ENCODE results near the gene RNLS. TPM values are rescaled to one million over a fixed set of nuclear protein-coding genes. Genes with fewer than 3 reads are reported as not detected.

RNLS gene
- total RNA-seq, 2 experiments from 2014 or later, result 2.5 to 3.3 TPM

DNA sequence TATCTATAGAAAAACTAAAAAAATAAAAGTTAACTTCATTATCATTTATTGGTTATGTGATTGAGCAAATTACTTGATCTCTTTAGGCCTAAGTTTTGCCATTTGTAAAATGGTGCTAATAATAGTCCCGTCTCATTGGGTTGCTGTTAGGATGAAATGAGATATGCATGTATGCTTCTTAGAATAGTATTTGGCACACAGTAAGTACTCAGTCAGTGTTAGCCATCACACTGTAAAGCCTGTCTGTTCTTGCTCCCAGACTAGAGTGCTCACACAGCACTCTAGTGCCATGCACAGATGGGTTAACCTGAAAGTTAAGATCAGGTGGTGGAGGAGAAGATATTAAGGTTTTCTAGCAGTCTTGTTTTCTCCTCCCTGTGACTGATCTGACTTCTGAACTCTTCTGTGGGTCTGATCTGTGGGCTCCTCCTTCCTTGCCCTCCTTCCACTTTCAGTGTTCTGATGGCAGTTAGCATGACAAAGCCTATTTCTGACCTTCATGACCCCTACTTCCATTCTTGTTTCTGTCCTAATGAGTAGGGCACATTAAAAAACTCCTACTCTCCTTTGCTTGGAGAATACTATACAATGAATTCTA is 167.5 kb downstream of the RNLS start:
- H3K27ac Mint-ChIP-seq, result no peak overlapping the region
- no peaks in the 10 kb centered on the region for H3K27me3 Mint-ChIP-seq (ENCODE audit: low read depth)
- H3K4me1 Mint-ChIP-seq (ENCODE audit: low read depth), result peaks cover 11% of the 10 kb centered on the region
- H3K36me3 Mint-ChIP-seq (ENCODE audit: low read depth), result no peaks in the 10 kb centered on the region
- ChIA-PET POLR2A (no interaction called here), CTCF (no interaction called here)
- DNase-seq (no peak), ATAC-seq (no peak)
- H3K9me3 Mint-ChIP-seq (ENCODE audit: insufficient read depth), result no peaks in the 10 kb centered on the region
- no peak overlapping the region for H3K4me3 Mint-ChIP-seq

DNA sequence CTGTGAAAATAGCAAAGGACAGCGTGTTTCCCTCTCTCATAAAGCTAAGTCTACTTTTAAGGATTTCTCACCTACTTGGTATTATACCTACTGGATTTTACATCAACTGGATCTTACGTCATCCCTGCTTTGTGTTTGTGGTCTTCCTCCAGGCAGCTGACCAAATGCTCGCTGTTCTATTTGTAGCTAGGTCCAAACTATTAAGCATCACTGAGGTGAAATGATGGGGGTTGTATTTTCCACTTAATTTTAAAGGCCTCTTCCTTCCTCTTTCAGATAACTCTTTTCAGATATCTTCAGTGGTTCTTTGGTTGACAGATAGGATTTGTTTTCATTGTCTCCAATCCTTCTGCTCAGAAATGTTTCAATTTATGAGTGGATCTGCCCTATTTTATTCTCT is 169.7 kb downstream of the RNLS start:
- Mint-ChIP-seq H3K9me3 (ENCODE audit: insufficient read depth) (no peaks in the 10 kb centered on the region), H3K27me3 (ENCODE audit: low read depth) (no peaks in the 10 kb centered on the region), H3K4me3 (no peak overlapping the region), H3K36me3 (ENCODE audit: low read depth) (no peaks in the 10 kb centered on the region), H3K27ac (no peak overlapping the region), H3K4me1 (ENCODE audit: low read depth) (peaks cover 4% of the 10 kb centered on the region)
- DNase-seq (no peak), ATAC-seq (no peak)
- CTCF ChIA-PET, result interaction anchor here (0.8 kb wide), 1 partner anchor 27 kb away, joined by 3 read pairs; no protein-coding TSS in a partner anchor
- POLR2A ChIA-PET, result no interaction called here

DNA sequence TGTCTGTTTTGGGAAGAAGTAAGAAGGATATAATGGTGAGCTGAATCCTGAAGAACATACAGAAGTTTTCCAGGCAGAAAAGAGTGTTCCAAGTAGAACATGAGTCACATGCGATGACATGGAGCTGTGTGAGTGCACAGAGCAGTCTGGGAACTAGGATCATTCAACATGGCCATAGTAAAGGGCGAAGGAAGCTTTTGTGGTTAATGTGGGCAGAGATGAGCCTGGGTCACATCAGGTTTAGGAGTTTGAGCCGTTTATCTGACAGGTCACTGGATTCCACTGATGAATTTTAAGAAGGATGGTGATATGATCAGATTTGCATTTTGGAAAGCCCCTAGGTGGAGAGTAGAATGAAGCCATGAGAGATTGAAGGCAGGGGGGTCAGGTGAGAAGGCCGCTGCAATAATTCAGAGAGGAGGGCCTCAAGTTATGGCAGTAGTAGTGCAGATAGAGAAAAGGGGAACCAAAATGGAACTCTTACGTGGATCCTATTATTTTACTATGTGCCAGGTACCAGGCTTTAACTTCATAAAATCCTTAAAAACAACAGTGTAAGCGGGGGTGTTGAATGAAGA is 171.3 kb downstream of the RNLS start:
- CTCF ChIA-PET, result no interaction called here

DNA sequence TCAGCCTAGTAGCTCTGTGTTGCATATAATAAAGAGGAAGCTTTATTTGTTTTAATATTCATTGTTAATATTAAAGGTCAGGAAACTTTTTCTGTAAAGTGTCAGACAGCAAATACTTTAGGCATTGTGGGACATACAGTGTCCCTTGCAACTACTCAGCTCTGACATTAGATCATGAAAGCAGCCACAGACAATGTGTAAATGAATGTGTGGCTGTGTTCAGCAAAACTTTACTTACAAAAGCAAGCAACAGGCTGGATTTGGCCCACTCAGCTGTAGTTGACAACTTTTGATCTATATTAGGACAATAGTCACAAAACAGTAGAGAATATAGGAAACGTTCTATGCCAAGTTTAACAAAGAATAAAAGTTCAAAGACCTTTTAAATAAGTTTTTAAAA is 173.3 kb downstream of the RNLS start:
- ATAC-seq, result no peak
- no peaks in the 10 kb centered on the region for H3K4me1 Mint-ChIP-seq (ENCODE audit: low read depth)
- POLR2A ChIA-PET, result no interaction called here

More for the DNA sequence above, 171.3 kb downstream of the RNLS start:
- Mint-ChIP-seq H3K27me3 (ENCODE audit: low read depth) (no peaks in the 10 kb centered on the region), H3K9me3 (ENCODE audit: insufficient read depth) (no peaks in the 10 kb centered on the region), H3K4me1 (ENCODE audit: low read depth) (peaks cover 4% of the 10 kb centered on the region), H3K27ac (no peak overlapping the region), H3K36me3 (ENCODE audit: low read depth) (peaks cover under 1% of the 10 kb centered on the region), H3K4me3 (no peak overlapping the region)
- ATAC-seq, result no peak
- DNase-seq, result no peak
- POLR2A ChIA-PET, result interaction anchor here (0.7 kb wide), 1 partner anchor 65 kb away, joined by 3 read pairs; no protein-coding TSS in a partner anchor

DNA sequence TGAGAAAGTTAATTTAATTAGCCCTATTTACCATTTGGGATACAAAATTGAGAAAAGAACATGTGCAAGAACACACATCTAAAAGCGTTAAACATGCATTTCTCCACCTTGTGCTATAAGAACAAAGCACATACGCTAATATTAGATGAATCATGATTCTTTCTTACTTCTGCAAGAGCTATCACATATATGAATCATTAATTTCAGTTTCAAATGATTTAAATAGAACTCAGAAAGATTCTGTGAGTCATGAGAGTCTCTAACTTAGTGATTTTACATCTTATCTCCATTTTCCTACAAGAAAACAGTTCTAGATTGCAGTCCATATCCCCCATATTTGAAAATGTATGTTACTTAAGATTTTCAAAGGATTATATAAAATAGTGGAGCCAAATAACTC is 173.9 kb downstream of the RNLS start:
- Mint-ChIP-seq H3K27me3 (ENCODE audit: low read depth) (no peaks in the 10 kb centered on the region), H3K36me3 (ENCODE audit: low read depth) (peaks cover 6% of the 10 kb centered on the region), H3K4me1 (ENCODE audit: low read depth) (no peaks in the 10 kb centered on the region), H3K4me3 (no peak overlapping the region), H3K9me3 (ENCODE audit: insufficient read depth) (no peaks in the 10 kb centered on the region), H3K27ac (no peak overlapping the region)
- CTCF ChIA-PET, result no interaction called here
- no peak for DNase-seq
- POLR2A ChIA-PET, result no interaction called here
- no peak for ATAC-seq

More for the DNA sequence above, 173.3 kb downstream of the RNLS start:
- H3K27me3 Mint-ChIP-seq (ENCODE audit: low read depth), result no peaks in the 10 kb centered on the region
- no peaks in the 10 kb centered on the region for H3K9me3 Mint-ChIP-seq (ENCODE audit: insufficient read depth)
- no peak for DNase-seq
- H3K36me3 Mint-ChIP-seq (ENCODE audit: low read depth), result peaks cover 6% of the 10 kb centered on the region
- CTCF ChIA-PET, result no interaction called here
- no peak overlapping the region for H3K4me3 Mint-ChIP-seq
- H3K27ac Mint-ChIP-seq, result no peak overlapping the region

DNA sequence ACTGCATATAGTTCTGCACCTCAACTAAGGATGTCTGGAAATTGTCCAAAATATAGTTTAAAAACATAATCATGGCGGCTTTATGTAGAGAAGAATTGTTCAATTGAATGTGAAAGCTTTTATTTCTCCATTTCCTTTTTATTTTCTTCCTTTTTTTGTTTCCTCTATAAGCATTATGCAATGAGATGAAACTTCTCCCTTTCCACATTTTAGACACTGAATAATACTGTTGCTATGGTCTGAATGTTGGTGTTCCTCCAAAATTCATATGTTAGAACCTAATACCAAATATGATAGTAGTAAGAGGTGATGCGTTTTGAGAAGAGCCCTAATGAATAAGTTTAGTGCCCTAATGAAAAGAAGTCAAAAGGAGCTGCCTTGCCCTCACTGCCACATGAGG is 175.0 kb downstream of the RNLS start:
- no peaks in the 10 kb centered on the region for H3K27me3 Mint-ChIP-seq (ENCODE audit: low read depth)
- H3K4me1 Mint-ChIP-seq (ENCODE audit: low read depth), result no peaks in the 10 kb centered on the region
- H3K4me3 Mint-ChIP-seq, result no peak overlapping the region
- CTCF ChIA-PET, result interaction anchor here (0.6 kb wide), 1 partner anchor 546 kb away, joined by 3 read pairs; no protein-coding TSS in a partner anchor
- H3K9me3 Mint-ChIP-seq (ENCODE audit: insufficient read depth), result no peaks in the 10 kb centered on the region
- POLR2A ChIA-PET, result no interaction called here
- peaks cover 6% of the 10 kb centered on the region for H3K36me3 Mint-ChIP-seq (ENCODE audit: low read depth)
- DNase-seq (no peak), ATAC-seq (no peak)
- H3K27ac Mint-ChIP-seq, result no peak overlapping the region

DNA sequence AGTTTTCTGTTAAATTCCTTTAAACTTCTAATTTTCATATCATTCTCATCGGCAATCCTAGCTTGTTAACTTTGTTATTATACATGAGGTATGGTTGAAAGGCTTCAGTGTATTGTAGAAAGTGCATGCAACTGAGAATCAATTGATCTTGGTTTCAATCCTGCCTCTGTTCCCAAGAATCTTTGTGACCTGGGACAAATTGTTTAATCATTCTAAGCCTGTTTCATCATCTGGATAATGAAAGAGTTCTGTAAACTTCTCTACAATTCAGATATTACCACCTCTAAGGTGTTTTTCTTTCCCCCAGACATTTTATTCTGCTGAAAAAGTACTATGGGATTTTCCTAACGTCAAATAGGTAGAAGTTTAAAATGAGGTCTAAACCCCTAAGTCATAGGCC is 179.0 kb downstream of the RNLS start:
- ChIA-PET POLR2A (no interaction called here), CTCF (interaction anchor here (1.1 to 1.6 kb wide), 3 partner anchors 14 to 149 kb away, joined by 3 read pairs; no protein-coding TSS in a partner anchor)
- Mint-ChIP-seq H3K4me1 (ENCODE audit: low read depth) (peaks cover 9% of the 10 kb centered on the region), H3K27ac (no peak overlapping the region), H3K9me3 (ENCODE audit: insufficient read depth) (peaks cover 3% of the 10 kb centered on the region), H3K36me3 (ENCODE audit: low read depth) (peaks cover 9% of the 10 kb centered on the region), H3K27me3 (ENCODE audit: low read depth) (no peaks in the 10 kb centered on the region), H3K4me3 (no peak overlapping the region)
- ATAC-seq (no peak), DNase-seq (no peak)

DNA sequence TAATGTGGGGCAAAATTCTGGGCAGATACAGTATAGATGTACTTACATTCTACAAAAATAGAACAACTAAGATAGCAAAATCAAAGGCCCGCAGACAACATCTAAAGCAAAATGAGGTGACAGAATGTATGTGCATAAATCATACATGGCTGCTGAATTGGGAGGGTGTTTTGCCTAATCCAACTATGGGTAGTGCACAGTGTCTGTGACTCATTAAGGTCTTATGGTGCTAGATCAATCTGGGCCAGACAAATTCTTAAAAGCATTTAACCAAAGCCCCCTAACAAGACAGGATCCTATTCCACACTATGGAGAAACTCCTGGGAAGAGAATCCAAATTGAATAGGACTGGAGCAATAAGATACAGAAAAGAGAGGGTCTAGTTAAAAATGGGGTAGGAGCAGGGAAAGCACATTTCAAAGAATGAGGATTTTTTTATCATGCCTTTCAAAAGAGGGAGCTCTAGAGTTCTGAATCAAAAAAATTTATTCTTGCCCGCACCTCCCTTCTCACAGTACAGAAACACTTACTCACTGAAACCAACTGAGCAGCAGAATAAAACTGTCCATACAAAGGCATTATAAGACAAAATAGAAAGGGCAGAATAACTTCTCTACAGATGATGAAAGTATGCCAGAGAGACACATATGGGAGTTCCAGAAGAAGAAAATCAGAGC is 181.3 kb downstream of the RNLS start:
- H3K4me3 Mint-ChIP-seq, result no peak overlapping the region
- H3K27me3 Mint-ChIP-seq (ENCODE audit: low read depth), result no peaks in the 10 kb centered on the region
- H3K36me3 Mint-ChIP-seq (ENCODE audit: low read depth), result peaks cover 21% of the 10 kb centered on the region
- no peak for ATAC-seq
- ChIA-PET POLR2A (interaction anchor here (0.6 kb wide), 1 partner anchor 373 kb away, joined by 3 read pairs; no protein-coding TSS in a partner anchor), CTCF (interaction anchor here (1.0 to 1.8 kb wide), 3 partner anchors 9 to 13 kb away, joined by 5 to 8 read pairs (median 5); no protein-coding TSS in a partner anchor)
- H3K4me1 Mint-ChIP-seq (ENCODE audit: low read depth), result peaks cover 9% of the 10 kb centered on the region
- H3K9me3 Mint-ChIP-seq (ENCODE audit: insufficient read depth), result peaks cover 18% of the 10 kb centered on the region
- DNase-seq, result no peak
- H3K27ac Mint-ChIP-seq, result no peak overlapping the region

DNA sequence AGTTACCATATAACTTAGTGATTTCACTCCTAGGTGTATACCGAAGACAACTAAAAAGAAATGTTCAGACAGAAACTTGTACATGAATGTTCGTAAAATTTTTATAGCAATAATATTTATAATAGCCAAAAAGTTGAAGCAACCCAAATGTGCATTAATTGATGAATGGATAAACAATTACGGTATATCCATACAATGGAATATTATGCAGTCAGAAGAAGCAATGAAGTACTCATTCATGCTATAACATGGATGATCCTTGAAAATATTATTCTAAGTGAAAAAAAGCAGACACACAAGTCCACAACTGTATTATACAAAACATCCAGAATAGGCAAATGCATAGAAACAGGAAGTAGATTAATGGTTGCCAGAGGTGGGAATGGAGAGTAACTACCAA is 183.9 kb downstream of the RNLS start:
- no peaks in the 10 kb centered on the region for H3K27me3 Mint-ChIP-seq (ENCODE audit: low read depth)
- no peak overlapping the region for H3K4me3 Mint-ChIP-seq
- ChIA-PET POLR2A (no interaction called here), CTCF (interaction anchor here (1.0 kb wide), 1 partner anchor 9 kb away, joined by 5 read pairs; no protein-coding TSS in a partner anchor)
- peaks cover 9% of the 10 kb centered on the region for H3K4me1 Mint-ChIP-seq (ENCODE audit: low read depth)
- H3K27ac Mint-ChIP-seq, result no peak overlapping the region
- H3K9me3 Mint-ChIP-seq (ENCODE audit: insufficient read depth), result peaks cover 31% of the 10 kb centered on the region
- DNase-seq (no peak), ATAC-seq (no peak)
- H3K36me3 Mint-ChIP-seq (ENCODE audit: low read depth), result peaks cover 31% of the 10 kb centered on the region

DNA sequence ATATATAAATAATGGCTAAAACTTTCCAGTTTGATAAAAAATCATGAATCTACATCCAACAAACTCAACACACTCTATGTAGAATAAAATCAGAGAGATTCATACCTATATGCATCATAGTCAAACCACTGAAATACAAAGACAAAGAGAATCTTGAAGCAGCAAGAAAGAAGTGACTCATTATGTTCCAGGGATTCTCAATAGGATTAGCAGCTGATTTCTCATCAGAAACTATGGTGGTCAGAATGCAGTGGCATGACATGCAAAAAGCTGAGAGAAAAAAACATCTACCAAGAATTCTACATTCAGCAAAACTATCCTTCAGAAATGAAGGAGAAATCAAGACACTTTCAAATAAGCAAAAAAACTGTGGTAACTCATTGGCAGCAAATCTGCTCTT is 187.4 kb downstream of the RNLS start:
- H3K27ac Mint-ChIP-seq, result no peak overlapping the region
- ChIA-PET POLR2A (no interaction called here), CTCF (interaction anchor here (0.7 kb wide), 1 partner anchor 1809 kb away, joined by 3 read pairs; no protein-coding TSS in a partner anchor)
- peaks cover 47% of the 10 kb centered on the region for H3K36me3 Mint-ChIP-seq (ENCODE audit: low read depth)
- ATAC-seq (no peak), DNase-seq (no peak)
- peaks cover 15% of the 10 kb centered on the region for H3K4me1 Mint-ChIP-seq (ENCODE audit: low read depth)
- H3K27me3 Mint-ChIP-seq (ENCODE audit: low read depth), result no peaks in the 10 kb centered on the region
- H3K9me3 Mint-ChIP-seq (ENCODE audit: insufficient read depth), result peaks cover 35% of the 10 kb centered on the region
- H3K4me3 Mint-ChIP-seq, result no peak overlapping the region

DNA sequence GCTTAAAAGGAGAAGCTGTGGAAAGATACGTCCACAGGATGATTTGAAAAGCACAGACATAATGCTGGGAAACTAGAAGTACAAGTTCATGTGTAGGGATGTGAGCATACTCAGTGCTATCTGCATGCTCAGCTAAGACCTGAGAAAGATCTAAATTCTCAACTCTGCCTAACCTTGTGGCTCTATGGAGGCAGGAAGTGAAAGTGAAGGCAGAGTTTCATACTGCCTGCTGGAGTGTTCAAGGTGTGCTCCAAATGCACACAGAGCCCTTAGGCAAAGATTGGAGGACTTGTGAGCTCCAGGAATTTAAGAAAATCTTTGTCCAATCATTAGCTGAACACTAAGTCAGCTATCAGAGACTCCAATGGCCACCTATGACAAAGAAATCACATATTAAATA is 190.9 kb downstream of the RNLS start:
- peaks cover 33% of the 10 kb centered on the region for H3K36me3 Mint-ChIP-seq (ENCODE audit: low read depth)
- H3K4me3 Mint-ChIP-seq, result peak overlapping the region; percentile 7
- ChIA-PET POLR2A (interaction anchor here (0.9 to 1.6 kb wide), 3 partner anchors 101 to 530 kb away, joined by 3 to 9 read pairs (median 4); partner anchors contain the start of genes KLLN and PTEN), CTCF (interaction anchor here (0.5 to 2.6 kb wide), 13 partner anchors 10 to 533 kb away, joined by 3 to 17 read pairs (median 3); partner anchors contain the start of genes KLLN and PTEN)
- H3K9me3 Mint-ChIP-seq (ENCODE audit: insufficient read depth), result peaks cover 21% of the 10 kb centered on the region
- H3K4me1 Mint-ChIP-seq (ENCODE audit: low read depth), result peaks cover 15% of the 10 kb centered on the region
- peak; percentile 56 for DNase-seq
- H3K27ac Mint-ChIP-seq, result peak overlapping the region; percentile 55
- H3K27me3 Mint-ChIP-seq (ENCODE audit: low read depth), result no peaks in the 10 kb centered on the region
- peak; percentile 92 for ATAC-seq

DNA sequence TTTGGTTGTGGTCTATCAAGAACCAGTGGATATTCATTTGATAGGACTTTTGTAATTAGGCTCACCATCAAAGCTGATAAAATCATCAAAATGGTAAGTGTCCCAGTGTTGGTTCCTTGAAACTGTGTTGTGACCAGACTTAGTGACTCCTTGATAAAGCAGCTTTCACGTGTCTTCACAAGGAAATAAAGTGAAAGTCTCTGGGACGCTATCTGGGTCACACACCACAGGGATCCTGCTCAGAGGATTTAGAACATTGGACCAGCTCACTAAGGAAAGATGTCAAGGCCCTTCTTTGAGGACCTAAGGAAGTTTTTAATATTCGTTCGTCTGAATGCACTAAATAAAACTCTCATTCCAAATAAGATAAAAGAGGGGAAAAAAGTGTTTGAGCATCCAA is 193.1 kb downstream of the RNLS start:
- CTCF ChIA-PET, result interaction anchor here (0.7 to 5.4 kb wide), 43 partner anchors 10 to 544 kb away, joined by 3 to 82 read pairs (median 4); partner anchors contain the start of genes KLLN and PTEN
- DNase-seq, result no peak
- Mint-ChIP-seq H3K4me3 (no peak overlapping the region), H3K27me3 (ENCODE audit: low read depth) (no peaks in the 10 kb centered on the region), H3K9me3 (ENCODE audit: insufficient read depth) (peaks cover 6% of the 10 kb centered on the region), H3K4me1 (ENCODE audit: low read depth) (peaks cover 15% of the 10 kb centered on the region), H3K27ac (no peak overlapping the region), H3K36me3 (ENCODE audit: low read depth) (peaks cover 21% of the 10 kb centered on the region)
- POLR2A ChIA-PET, result interaction anchor here (3.3 kb wide), 1 partner anchor 527 kb away, joined by 29 read pairs; the partner anchor contains the start of genes KLLN and PTEN
- ATAC-seq, result no peak
